ENCODE measurements around the gene ADRB2. TPM values are rescaled to one million over a fixed set of nuclear protein-coding genes. Genes with fewer than 3 reads are reported as not detected.

Gene ADRB2
- total and polyA plus RNA-seq, 2 of the 13 experiments (the other 11 are each of a cell fraction or from before 2014, with no cell fraction given) = not detected

DNA sequence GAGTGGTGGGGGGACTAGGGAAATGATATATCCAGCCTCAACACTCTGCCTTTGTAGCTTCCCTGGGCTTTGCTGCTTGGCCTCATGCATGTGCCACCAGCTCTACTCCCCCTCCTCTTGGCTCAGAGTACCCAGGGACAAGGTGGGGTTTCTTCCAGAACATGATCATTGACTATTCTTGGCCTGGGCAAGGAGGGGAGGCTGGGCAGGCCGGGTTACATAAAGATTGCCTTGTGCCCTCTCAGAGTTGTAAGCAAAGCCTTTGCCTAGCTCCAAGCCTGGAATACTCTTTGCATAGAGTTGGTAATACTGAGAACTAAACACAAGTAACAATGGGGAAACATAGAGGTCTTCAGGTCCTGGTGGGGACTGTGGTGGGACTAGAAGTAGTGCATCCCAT lies 11.9 kb downstream of the ADRB2 start:
- DNase-seq (ENCODE audit: low spot score) = no peak
- TF ChIP-seq, protein P1, sequence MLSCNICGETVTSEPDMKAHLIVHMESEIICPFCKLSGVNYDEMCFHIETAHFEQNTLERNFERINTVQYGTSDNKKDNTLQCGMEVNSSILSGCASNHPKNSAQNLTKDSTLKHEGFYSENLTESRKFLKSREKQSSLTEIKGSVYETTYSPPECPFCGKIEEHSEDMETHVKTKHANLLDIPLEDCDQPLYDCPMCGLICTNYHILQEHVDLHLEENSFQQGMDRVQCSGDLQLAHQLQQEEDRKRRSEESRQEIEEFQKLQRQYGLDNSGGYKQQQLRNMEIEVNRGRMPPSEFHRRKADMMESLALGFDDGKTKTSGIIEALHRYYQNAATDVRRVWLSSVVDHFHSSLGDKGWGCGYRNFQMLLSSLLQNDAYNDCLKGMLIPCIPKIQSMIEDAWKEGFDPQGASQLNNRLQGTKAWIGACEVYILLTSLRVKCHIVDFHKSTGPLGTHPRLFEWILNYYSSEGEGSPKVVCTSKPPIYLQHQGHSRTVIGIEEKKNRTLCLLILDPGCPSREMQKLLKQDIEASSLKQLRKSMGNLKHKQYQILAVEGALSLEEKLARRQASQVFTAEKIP (CRISPR knock-in tag; IDR thresholded peaks at IDR 0.05; ENCODE audit: borderline replicate concordance) = no peak
- TF ChIP-seq SOX5 (CRISPR knock-in tag; IDR thresholded peaks at IDR 0.05; ENCODE audit: borderline replicate concordance) (no peak), ZNF556 (CRISPR knock-in tag; IDR thresholded peaks at IDR 0.05; ENCODE audit: borderline replicate concordance) (no peak), SMAD9 (CRISPR knock-in tag; IDR thresholded peaks at IDR 0.05) (no peak), FOXM1 (CRISPR knock-in tag; IDR thresholded peaks at IDR 0.05) (no peak), MED1 (CRISPR knock-in tag; IDR thresholded peaks at IDR 0.05) (no peak), SRSF9 (IDR thresholded peaks at IDR 0.05; ENCODE audit: borderline replicate concordance, insufficient read depth, low read depth, low read length, poor library complexity, severe bottlenecking) (no peak)
- TF ChIP-seq, protein P2, sequence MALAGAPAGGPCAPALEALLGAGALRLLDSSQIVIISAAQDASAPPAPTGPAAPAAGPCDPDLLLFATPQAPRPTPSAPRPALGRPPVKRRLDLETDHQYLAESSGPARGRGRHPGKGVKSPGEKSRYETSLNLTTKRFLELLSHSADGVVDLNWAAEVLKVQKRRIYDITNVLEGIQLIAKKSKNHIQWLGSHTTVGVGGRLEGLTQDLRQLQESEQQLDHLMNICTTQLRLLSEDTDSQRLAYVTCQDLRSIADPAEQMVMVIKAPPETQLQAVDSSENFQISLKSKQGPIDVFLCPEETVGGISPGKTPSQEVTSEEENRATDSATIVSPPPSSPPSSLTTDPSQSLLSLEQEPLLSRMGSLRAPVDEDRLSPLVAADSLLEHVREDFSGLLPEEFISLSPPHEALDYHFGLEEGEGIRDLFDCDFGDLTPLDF (CRISPR knock-in tag; IDR thresholded peaks at IDR 0.05) = no peak
- TF ChIP-seq, protein P3, sequence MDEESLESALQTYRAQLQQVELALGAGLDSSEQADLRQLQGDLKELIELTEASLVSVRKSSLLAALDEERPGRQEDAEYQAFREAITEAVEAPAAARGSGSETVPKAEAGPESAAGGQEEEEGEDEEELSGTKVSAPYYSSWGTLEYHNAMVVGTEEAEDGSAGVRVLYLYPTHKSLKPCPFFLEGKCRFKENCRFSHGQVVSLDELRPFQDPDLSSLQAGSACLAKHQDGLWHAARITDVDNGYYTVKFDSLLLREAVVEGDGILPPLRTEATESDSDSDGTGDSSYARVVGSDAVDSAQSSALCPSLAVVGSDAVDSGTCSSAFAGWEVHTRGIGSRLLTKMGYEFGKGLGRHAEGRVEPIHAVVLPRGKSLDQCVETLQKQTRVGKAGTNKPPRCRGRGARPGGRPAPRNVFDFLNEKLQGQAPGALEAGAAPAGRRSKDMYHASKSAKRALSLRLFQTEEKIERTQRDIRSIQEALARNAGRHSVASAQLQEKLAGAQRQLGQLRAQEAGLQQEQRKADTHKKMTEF (CRISPR knock-in tag; IDR thresholded peaks at IDR 0.05) = no peak
- in situ Hi-C loops (cut with HindIII; ENCODE audit: extremely low pct_ligation_motif_present, low pct_unique_long_range_greater_than_20kb) (no loop called here), intact Hi-C loops (cut with micrococcal nuclease; ENCODE audit: unreplicated experiment) (no loop called here)
- no peak overlapping the region for H3K4me3 ChIP-seq (replicated peaks in 1 of 3; ENCODE audit: insufficient read depth in 1 of 3, low read depth in 2 of 3, low read length in 3 of 3)
- ATAC-seq = no peak
- no peak overlapping the region for H3K27ac ChIP-seq (ENCODE audit: extremely low read length, insufficient read depth, low read length)
- H3K9me3 ChIP-seq (ENCODE audit: low read length) = no peaks in the 10 kb centered on the region
- no peak overlapping the region for H3K4me2 ChIP-seq (ENCODE audit: low read depth, low read length)
- no peaks in the 10 kb centered on the region for H3K4me1 ChIP-seq (ENCODE audit: insufficient read depth, low read length)
- H3K79me2 ChIP-seq (ENCODE audit: insufficient read depth, low read length) = no peaks in the 10 kb centered on the region
- FAIRE-seq = no peak
- H3K36me3 ChIP-seq (replicated peaks in 1 of 2; ENCODE audit: control insufficient read depth in 1 of 2, insufficient read depth in 2 of 2, low read length in 2 of 2) = no peaks in the 10 kb centered on the region
- ChIA-PET CTCF (ENCODE audit: low intra/inter-chr PET ratio, low total read pairs) (no interaction called here), POLR2A (no interaction called here)
- H3K9ac ChIP-seq (ENCODE audit: insufficient read depth, low read depth, low read length) = no peak overlapping the region
- H2AFZ ChIP-seq (ENCODE audit: low read length) = no peak overlapping the region
- no peaks in the 10 kb centered on the region for H3K27me3 ChIP-seq (ENCODE audit: control insufficient read depth in 1 of 2, insufficient read depth in 2 of 2, low read length in 2 of 2)
- H4K20me1 ChIP-seq (ENCODE audit: insufficient read depth, low read length) = no peaks in the 10 kb centered on the region
- WGBS (ENCODE audit: low lambda C conversion rate) = 14% methylated on average over 1 of the region's 1 CpG
- BruUV-seq (replicated peaks) = no TSS peak

Data from HepG2 (cell line).